ENCODE measurements around the gene FGF7.

GRCh38 chr15:49530092-49530491 is 107.0 kb downstream of the FGF7 start:
- TF ChIP-seq POLR2A (IDR thresholded peaks at IDR 0.05; ENCODE audit: low read length) (no peak), GATA1 (IDR thresholded peaks at IDR 0.05; ENCODE audit: low read depth, low read length) (no peak)

Data from erythroblast (primary cell).